Measurements from ENCODE around the gene COMP.

- TF ChIP-seq EZH2 (IDR thresholded peaks at IDR 0.05; ENCODE audit: low read depth) (no peak), CTCF (conservative IDR thresholded peaks at IDR 0.05) (no peak)
Measured at GRCh38 chr19:18814063-18814462, 23.0 kb upstream of the COMP start.
